Hepatocyte (in vitro differentiated cells): ENCODE measurements around the gene SLC66A2.

ENCODE experiments used
- CTCF ChIP-seq: fragments of 200-600 bp; sonication (generic); IDR thresholded peaks from 2 replicates; pipeline ENCODE4 v1.5.1; 2016; ENCODE audit warnings: antibody characterized with exemption, mild to moderate bottlenecking; ENCODE audit not compliant: poor library complexity
- EZH2phosphoT487 ChIP-seq: fragments of 200-600 bp; sonication (generic); IDR thresholded peaks from one replicate; pipeline ENCODE4 v1.6.1; 2018; ENCODE audit warnings: antibody characterized with exemption, mild to moderate bottlenecking, low read depth, moderate library complexity; ENCODE audit not compliant: unreplicated experiment, severe bottlenecking

- no peak for TF ChIP-seq EZH2phosphoT487
- TF ChIP-seq CTCF: no peak
These were observed 4.0 kb upstream of the SLC66A2 start for GRCh38 chr18:79955302-79956075.
